ENCODE results near the gene TLCD3A.
A peak's percentile ranks its signal among the peaks of the same experiment; 100 is the strongest.
"Not testable (repeated sequence)": the region's sequence is repeated elsewhere in the genome, so short reads cannot be mapped to it uniquely, and the experiment has no call there.

The TLCD3A gene

GRCh38 chr17:708132-708531 lies 24.3 kb upstream of the TLCD3A start:
- DNase-seq (ENCODE audit: low spot score): no peak

GRCh38 chr17:718075-718474 lies 14.3 kb upstream of the TLCD3A start:
- DNase-seq (ENCODE audit: low spot score): no peak

GRCh38 chr17:720706-721539 lies 11.5 kb upstream of the TLCD3A start:
- DNase-seq (ENCODE audit: low spot score): no peak

- DNase-seq (ENCODE audit: low spot score): no peak
These were observed 10.9 kb upstream of the TLCD3A start for GRCh38 chr17:721540-721937.

GRCh38 chr17:725084-725483 lies 7.3 kb upstream of the TLCD3A start:
- DNase-seq (ENCODE audit: low spot score): no peak

- DNase-seq (ENCODE audit: low spot score): no peak
These were observed 6.7 kb upstream of the TLCD3A start for GRCh38 chr17:725746-726145.

GRCh38 chr17:726271-726919 lies 6.0 kb upstream of the TLCD3A start:
- no peak for DNase-seq (ENCODE audit: low spot score)

GRCh38 chr17:728911-729310 lies 3.5 kb upstream of the TLCD3A start:
- peak; percentile 68 for DNase-seq (ENCODE audit: low spot score)

- DNase-seq (ENCODE audit: low spot score): no peak
These were observed 741 bp upstream of the TLCD3A start for GRCh38 chr17:731644-732066.

GRCh38 chr17:732902-733720 lies 715 bp downstream of the TLCD3A start:
- DNase-seq (ENCODE audit: low spot score): peak; percentile 82

- DNase-seq (ENCODE audit: low spot score): no peak
These were observed 1.3 kb downstream of the TLCD3A start for GRCh38 chr17:733743-734142.

- no peak for DNase-seq (ENCODE audit: low spot score)
These were observed 5.2 kb downstream of the TLCD3A start for GRCh38 chr17:737561-738113.

- no peak for DNase-seq (ENCODE audit: low spot score)
These were observed 8.0 kb downstream of the TLCD3A start for GRCh38 chr17:740240-741017.

- no peak for DNase-seq (ENCODE audit: low spot score)
These were observed 9.9 kb downstream of the TLCD3A start for GRCh38 chr17:742147-742793.

- DNase-seq (ENCODE audit: low spot score): no peak
These were observed 10.7 kb downstream of the TLCD3A start for GRCh38 chr17:743139-743538.

GRCh38 chr17:744937-745336 lies 12.5 kb downstream of the TLCD3A start:
- no peak for DNase-seq (ENCODE audit: low spot score)

GRCh38 chr17:745406-745805 lies 13.0 kb downstream of the TLCD3A start:
- DNase-seq (ENCODE audit: low spot score): no peak

- DNase-seq (ENCODE audit: low spot score): no peak
These were observed 13.8 kb downstream of the TLCD3A start for GRCh38 chr17:746181-746580.

- DNase-seq (ENCODE audit: low spot score): no peak
These were observed 14.6 kb downstream of the TLCD3A start for GRCh38 chr17:746783-747629.

- not testable (repeated sequence) for DNase-seq (ENCODE audit: low spot score)
These were observed 16.2 kb downstream of the TLCD3A start for GRCh38 chr17:748604-749003.
